Breast epithelium (tissue), 3 donors: ENCODE results near the gene ZNF30.

Experiments
- POLR2A ChIP-seq: fragments of 450-650 bp; IDR thresholded peaks from one replicate; pipeline ENCODE4 v1.6.1; 2016; ENCODE audit warnings: antibody characterized with exemption, mild to moderate bottlenecking, moderate library complexity
- POLR2AphosphoS5 ChIP-seq, 3 donors: sonication (generic); formaldehyde crosslinking; IDR thresholded peaks; one replicate each; pipeline ENCODE4 v1.6.1; 2017; ENCODE audit warnings: antibody characterized with exemption in 3 of 3

GRCh38 chr19:34943861-34944573 is 17.3 kb downstream of the ZNF30 start:
- TF ChIP-seq POLR2A, result no peak
- TF ChIP-seq POLR2AphosphoS5 (IDR thresholded peaks at IDR 0.05), result no peak
